HG02885 (cell line): ENCODE measurements around the gene SPPL2B.

Experiments
- ATAC-seq: cut with Tn5 transposase; IDR thresholded peaks from one replicate; pipeline ENCODE4 v1.9.1; 2021; ENCODE audit warnings: mild to moderate bottlenecking; ENCODE audit not compliant: unreplicated experiment, poor library complexity

The SPPL2B gene

GRCh38 chr19:2321565-2322283 lies 6.8 kb upstream of the SPPL2B start:
- ATAC-seq: no peak

GRCh38 chr19:2323707-2324106 lies 4.8 kb upstream of the SPPL2B start:
- no peak for ATAC-seq

- no peak for ATAC-seq
Observed at GRCh38 chr19:2324220-2324948, 4.1 kb upstream of the SPPL2B start.

DNA sequence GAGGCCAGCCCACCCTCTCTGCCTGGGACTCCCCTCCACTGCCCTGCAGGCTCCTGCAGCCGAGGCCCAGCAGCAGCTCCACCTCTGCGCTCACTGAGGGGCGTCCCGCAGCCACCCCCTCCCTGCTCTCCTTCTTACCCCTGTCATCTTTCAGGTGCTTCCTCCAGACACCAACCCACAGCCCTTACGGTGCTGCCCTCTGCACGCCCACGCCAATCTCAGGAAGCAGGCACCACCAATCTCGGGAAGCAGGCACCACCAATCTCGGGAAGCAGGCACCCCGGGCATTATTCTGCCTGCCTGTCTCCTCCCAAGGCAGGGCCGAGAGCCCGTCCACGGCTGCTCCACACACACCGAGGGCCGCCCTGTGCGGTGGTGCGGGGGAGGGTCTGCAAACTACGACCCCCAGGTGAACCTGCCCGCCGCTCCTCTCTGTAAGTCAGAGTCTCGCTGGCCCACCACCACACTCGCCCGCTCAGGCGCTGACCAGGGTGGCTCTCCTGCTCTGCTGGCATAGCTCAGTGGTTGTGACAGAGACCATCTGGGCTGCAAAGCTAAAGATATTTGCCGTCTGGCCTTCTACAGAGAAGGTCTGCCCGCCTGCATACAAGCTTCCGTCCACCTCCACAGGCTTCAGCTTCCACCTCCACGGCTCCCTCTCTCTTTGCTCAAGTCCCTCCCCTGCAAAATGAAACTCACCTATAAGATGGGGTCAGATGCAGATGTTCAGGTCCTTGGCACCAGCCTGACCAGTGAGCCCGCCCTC lies 3.0 kb upstream of the SPPL2B start:
- no peak for ATAC-seq

GRCh38 chr19:2326699-2327360 lies 1.7 kb upstream of the SPPL2B start:
- ATAC-seq: no peak

DNA sequence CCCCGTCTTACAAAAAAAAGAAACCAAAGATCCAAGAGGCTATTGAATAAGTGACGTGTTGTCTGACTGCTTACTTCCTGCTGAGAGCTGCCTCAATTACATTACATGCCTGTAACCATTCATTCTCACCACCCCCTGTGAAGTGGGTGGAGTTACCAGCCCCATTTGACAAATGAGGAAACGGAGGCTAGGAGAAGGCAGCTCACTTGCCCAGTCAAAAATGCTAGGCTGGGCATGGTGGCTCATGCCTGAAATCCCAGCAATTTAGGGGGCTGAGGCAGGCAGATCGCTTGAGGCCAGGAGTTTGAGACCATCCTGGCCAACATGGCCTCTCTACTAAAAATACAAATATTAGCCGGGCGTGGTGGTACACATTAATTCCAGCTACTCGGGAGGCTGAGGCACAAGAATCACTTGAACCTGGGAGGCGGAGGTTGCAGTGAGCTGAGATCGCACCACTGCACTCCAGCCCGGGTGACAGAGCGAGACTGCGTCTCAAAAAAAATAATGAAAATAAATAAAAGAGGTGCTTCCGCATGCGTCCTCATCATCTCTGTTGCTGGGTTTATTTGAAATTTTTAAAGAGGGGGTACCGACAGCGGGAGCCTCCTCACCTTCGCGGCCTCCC lies 597 bp upstream of the SPPL2B start:
- peak; percentile 40 for ATAC-seq

DNA sequence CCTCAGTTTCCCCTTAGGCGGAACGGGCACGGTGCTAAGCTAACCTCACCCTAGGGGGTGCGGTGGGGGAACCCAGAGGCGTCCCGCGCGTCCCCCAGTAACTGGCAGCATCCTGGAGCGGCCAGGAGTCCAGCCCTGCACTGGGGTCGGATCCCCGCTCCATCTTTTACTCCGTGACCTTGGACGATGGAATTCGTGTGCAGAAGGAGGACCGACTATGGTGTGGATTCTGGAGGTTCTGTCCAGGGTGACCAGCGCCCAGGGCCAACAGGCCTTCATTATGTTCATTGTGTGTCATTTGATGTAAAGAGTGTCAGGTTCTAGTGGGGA lies 630 bp downstream of the SPPL2B start:
- no peak for ATAC-seq

GRCh38 chr19:2329501-2329916 lies 1.0 kb downstream of the SPPL2B start:
- no peak for ATAC-seq

DNA sequence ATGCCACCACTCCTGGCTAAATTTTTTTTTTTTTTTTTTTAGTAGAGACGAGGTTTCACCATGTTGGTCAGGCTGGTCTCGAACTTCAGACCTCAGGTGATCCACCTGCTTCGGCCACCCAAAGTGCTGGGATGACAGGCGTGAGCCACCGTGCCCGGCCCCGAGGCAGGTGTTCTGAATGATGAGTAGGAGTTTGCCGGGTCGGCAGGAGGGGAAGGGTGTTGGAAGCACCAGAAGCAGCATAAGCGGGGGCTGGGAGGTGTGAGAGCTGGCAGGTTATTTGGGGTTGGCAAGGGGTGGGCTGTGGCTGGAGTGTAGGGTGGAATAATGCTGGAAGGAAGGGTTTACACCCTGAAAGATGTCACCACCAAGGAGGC lies 1.8 kb downstream of the SPPL2B start:
- ATAC-seq: no peak

DNA sequence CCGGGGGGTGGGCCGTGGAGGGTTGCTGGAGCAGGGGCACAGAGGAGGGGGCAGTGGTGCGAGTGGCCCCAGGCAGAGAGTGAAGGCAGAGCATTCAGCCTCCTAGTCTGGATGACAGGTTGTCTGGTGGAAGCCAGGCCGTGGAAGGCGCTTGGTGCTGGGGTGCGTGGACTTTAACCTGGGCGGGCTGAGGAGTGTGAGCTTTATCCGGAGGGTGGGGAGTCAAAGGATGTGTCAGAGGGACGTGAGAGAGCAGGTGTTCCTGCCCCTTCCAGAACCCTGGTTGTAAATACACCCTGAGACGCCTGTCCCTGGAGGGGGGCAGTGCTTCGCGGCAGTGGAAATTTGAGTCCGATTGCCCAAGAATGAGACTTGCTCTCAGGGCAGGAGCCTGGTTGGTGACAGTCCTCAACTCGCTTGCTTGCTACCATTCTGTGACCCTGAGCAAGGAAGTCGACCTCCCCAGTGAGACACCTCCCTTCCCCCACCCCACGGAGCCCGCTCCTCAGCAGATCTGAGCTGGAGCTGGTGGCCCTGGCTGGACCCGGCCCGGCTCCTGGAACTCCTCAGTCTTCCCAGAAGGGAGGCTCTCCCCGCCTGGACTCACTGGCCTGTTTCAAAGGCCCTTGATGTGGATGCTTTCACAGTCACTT lies 2.3 kb downstream of the SPPL2B start:
- ATAC-seq: no peak

- no peak for ATAC-seq
Observed at GRCh38 chr19:2331601-2332246, 3.2 kb downstream of the SPPL2B start.

DNA sequence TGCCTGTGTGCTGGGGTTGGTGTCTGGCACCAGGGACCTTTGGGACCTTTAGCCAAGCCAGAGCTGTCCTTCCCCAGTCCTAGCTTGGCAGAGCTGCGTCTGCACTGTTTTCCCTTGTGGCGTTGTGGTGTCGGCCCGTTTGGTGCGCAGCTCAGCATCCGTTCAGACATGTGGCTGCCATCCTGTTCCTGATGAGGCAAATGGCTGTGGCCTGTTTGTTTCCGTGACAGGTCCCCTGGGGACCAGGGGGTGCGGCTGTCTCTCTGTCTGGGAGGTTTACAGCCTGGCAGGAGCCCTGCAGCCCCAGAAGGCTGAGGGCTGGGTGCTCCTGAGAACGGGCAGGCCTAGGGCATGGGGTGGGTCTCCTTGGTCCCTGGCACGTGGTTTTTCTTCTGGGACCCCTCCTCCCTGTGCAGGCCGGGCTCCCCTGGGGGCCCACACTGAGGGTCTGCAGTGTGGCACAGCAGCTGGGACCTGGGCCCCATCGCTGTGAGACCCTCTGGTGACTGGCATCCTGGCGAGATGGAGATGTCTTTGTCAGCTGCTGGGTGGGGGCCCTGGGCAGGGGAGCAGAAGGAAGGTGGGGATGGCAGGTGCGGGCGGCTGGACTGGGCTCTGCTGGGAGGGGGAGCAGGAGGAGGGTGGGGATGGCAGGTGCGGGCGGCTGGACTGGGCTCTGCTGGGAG lies 4.0 kb downstream of the SPPL2B start:
- ATAC-seq: no peak

DNA sequence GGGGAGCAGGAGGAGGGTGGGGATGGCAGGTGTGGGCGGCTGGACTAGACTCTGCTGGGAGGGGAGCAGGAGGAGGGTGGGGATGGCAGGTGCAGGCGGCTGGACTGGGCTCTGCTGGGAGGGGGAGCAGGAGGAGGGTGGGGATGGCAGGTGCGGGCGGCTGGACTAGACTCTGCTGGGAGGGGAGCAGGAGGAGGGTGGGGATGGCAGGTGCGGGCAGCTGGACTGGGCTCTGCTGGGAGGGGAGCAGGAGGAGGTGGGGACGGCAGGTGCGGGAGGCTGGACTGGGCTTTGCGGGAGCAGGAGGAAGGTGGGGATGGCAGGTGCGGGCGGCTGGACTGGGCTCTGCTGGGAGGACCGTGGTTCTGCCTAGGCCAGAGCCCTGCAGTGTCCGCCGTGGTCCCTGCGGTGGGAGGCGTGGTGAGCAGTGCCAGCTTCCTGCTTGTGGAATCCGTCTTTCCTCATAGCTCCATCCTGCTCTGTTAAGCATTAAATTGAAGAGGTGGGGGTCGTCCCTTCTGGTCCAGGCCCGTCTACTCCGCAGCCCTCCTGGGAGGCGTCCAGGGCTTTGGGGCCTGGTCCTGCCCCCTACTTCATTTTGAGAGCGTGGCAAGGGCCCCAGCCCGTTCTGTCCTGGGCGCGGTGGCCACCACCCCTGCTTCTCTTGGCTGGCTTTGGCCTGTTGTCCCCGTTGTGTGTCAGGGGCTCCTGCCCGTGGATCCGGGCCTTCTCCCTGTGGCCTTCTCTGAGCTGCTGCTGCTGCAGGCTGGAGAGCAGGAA lies 4.7 kb downstream of the SPPL2B start:
- no peak for ATAC-seq

DNA sequence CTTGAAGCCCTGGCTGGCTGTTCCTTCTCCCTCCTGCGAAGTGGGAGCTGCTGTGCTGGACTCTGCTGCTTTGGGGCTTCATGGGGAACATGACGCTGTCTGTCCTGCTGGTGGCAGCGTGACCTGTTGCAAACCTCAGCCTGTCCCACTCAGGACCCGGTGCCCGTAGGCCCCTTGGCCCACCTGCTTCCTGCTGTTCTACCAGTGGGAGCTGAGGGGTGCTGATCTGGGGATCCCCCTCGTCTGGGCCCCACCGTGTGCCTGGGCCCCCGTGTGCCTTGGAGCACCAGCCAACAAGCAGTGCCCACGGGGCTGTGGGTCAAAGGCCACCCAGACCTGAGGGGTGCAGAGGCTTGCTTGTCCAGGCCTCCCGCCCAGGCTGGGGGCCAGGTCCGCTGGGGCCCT lies 5.3 kb downstream of the SPPL2B start:
- no peak for ATAC-seq

DNA sequence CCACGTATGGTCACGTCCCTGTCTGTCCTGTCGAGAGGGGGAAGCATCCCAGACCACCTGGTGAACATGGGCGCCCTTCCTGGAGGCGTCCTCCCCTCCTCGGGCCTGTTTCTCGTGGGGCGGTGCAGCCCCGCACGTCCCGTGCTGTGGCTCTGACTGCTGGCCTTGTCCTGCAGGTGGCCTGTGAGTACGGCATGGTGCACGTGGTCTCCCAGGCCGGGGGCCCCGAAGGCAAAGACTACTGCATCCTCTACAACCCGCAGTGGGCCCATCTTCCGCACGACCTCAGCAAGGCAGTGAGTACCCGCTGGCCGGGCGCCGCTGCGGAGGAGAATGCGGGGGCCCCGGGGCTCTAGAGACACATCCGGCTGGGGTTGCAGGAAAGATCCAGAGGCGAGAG lies 5.9 kb downstream of the SPPL2B start:
- no peak for ATAC-seq

DNA sequence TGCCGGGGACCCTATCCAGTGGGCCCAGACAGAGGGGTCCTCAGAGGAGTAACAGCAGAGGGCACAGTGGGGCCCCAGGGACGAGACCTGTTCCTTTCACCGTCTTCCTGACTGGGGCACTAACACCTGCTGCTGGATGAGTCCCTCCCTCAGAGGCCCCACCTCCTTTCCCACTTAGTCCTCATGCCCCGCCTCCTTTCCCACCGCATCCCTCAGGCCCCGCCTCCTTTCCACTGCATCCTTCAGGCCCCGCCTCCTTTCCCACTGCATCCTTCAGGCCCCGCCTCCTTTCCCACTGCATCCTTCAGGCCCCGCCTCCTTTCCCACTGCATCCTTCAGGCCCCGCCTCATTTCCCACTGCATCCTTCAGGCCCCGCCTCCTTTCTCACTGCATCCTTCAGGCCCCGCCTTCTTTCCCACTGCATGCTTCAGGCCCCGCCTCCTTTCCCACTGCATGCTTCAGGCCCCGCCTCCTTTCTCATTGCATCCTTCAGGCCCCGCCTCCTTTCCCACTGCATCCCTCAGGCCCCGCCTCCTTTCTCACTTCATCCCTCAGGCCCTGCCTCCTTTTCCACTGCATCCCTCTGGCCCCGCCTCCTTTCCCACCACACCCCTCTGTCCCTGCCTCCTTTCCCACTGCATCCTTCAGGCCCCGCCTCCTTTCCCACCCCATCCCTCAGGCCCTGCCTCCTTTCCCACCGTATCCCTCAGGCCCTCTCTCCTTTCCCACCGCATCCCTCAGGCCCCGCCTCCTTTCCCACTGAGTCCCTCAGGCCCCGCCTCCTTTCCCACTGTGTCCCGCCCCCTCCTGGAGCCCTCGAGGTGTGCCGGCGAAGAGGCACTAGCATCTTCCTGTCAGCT lies 6.7 kb downstream of the SPPL2B start:
- ATAC-seq: no peak

- no peak for ATAC-seq
Observed at GRCh38 chr19:2335848-2336247, 7.4 kb downstream of the SPPL2B start.
